Mesodermal cell (in vitro differentiated cells): Measurements from ENCODE around the gene NSMF.

Source experiments
- H3K27ac ChIP-seq: 2 replicates; pipeline ENCODE4 v1.7.0; 2013; ENCODE audit warnings: mild to moderate bottlenecking, low read depth, low read length, moderate library complexity; ENCODE audit not compliant: severe bottlenecking
- H3K36me3 ChIP-seq: 2 replicates; pipeline ENCODE4 v1.7.1; 2013; ENCODE audit warnings: mild to moderate bottlenecking, low read length, moderate library complexity; ENCODE audit not compliant: control insufficient read depth, insufficient read depth
- H3K4me1 ChIP-seq: one replicate; pipeline ENCODE4 v1.7.1; 2013; ENCODE audit warnings: mild to moderate bottlenecking, low read length; ENCODE audit not compliant: insufficient read depth, control insufficient read depth, poor library complexity, severe bottlenecking
- H3K4me3 ChIP-seq: 2 replicates; pipeline ENCODE4 v1.7.0; 2013; ENCODE audit warnings: low read length, control low read depth, mild to moderate bottlenecking; ENCODE audit not compliant: insufficient read depth, poor library complexity, severe bottlenecking; ENCODE audit errors: extremely low read depth
- H3K9me3 ChIP-seq: 2 replicates; pipeline ENCODE4 v1.7.1; 2013; ENCODE audit warnings: mild to moderate bottlenecking, low read length, moderate library complexity; ENCODE audit not compliant: control insufficient read depth
- WGBS, 2 experiments: methylation state at CpG; one replicate each; pipeline ENCODE4 v1.1.5; 2013; ENCODE audit warnings: missing lambda C conversion rate in 2 of 2; ENCODE audit not compliant: insufficient coverage in 2 of 2; 5-methylcytosine and 5-hydroxymethylcytosine counted together

The NSMF gene

GRCh38 chr9:137439158-137439714 is 19.9 kb downstream of the NSMF start:
- no peak overlapping the region for H3K27ac ChIP-seq
- no peaks in the 10 kb centered on the region for H3K9me3 ChIP-seq
- 87 to 88% methylated on average over 14 to 17 of the region's 18 CpGs for WGBS, 2 experiments
- H3K36me3 ChIP-seq = no peaks in the 10 kb centered on the region
- no peak overlapping the region for H3K4me3 ChIP-seq
- no peaks in the 10 kb centered on the region for H3K4me1 ChIP-seq

GRCh38 chr9:137438591-137439157 is 20.5 kb downstream of the NSMF start:
- Histone ChIP-seq H3K4me1 (no peaks in the 10 kb centered on the region), H3K4me3 (no peak overlapping the region)
- WGBS, 2 experiments = 94 to 96% methylated on average over 14 to 17 of the region's 22 CpGs

GRCh38 chr9:137437691-137438590 is 21.2 kb downstream of the NSMF start:
- no peak overlapping the region for H3K27ac ChIP-seq
- no peaks in the 10 kb centered on the region for H3K36me3 ChIP-seq
- no peak overlapping the region for H3K4me3 ChIP-seq
- 94 to 95% methylated on average over 24 to 38 of the region's 40 CpGs for WGBS, 2 experiments
- no peaks in the 10 kb centered on the region for H3K9me3 ChIP-seq
- no peaks in the 10 kb centered on the region for H3K4me1 ChIP-seq

More at GRCh38 chr9:137438591-137439157, 20.5 kb downstream of the NSMF start:
- Histone ChIP-seq H3K36me3 (no peaks in the 10 kb centered on the region), H3K27ac (no peak overlapping the region), H3K9me3 (no peaks in the 10 kb centered on the region)

GRCh38 chr9:137436761-137437600 is 22.2 kb downstream of the NSMF start:
- WGBS, 2 experiments = 93 to 96% methylated on average over 23 to 24 of the region's 24 CpGs
- no peaks in the 10 kb centered on the region for H3K9me3 ChIP-seq
- no peaks in the 10 kb centered on the region for H3K4me1 ChIP-seq
- H3K4me3 ChIP-seq = no peak overlapping the region
- H3K27ac ChIP-seq = no peak overlapping the region
- H3K36me3 ChIP-seq = no peaks in the 10 kb centered on the region

- no peaks in the 10 kb centered on the region for H3K9me3 ChIP-seq
- no peak overlapping the region for H3K4me3 ChIP-seq
- 89 to 94% methylated on average over 26 to 40 of the region's 42 CpGs for WGBS, 2 experiments
- H3K27ac ChIP-seq = no peak overlapping the region
- H3K36me3 ChIP-seq = no peaks in the 10 kb centered on the region
- H3K4me1 ChIP-seq = no peaks in the 10 kb centered on the region
These were observed 23.0 kb downstream of the NSMF start for GRCh38 chr9:137435980-137436760.

GRCh38 chr9:137435381-137435891 is 23.7 kb downstream of the NSMF start:
- WGBS, 2 experiments = 92 to 93% methylated on average over 16 to 18 of the region's 20 CpGs
- H3K9me3 ChIP-seq = no peaks in the 10 kb centered on the region
- no peaks in the 10 kb centered on the region for H3K4me1 ChIP-seq
- no peaks in the 10 kb centered on the region for H3K36me3 ChIP-seq
- no peak overlapping the region for H3K4me3 ChIP-seq
- H3K27ac ChIP-seq = no peak overlapping the region

- WGBS, 2 experiments = 92% methylated on average over 39 to 40 of the region's 43 CpGs
- no peak overlapping the region for H3K27ac ChIP-seq
- H3K4me1 ChIP-seq = no peaks in the 10 kb centered on the region
- H3K36me3 ChIP-seq = no peaks in the 10 kb centered on the region
- H3K4me3 ChIP-seq = no peak overlapping the region
- H3K9me3 ChIP-seq = no peaks in the 10 kb centered on the region
These were observed 24.4 kb downstream of the NSMF start for GRCh38 chr9:137434498-137435380.

- Histone ChIP-seq H3K9me3 (no peaks in the 10 kb centered on the region), H3K36me3 (no peaks in the 10 kb centered on the region), H3K4me3 (no peak overlapping the region), H3K4me1 (no peaks in the 10 kb centered on the region), H3K27ac (no peak overlapping the region)
- 91 to 93% methylated on average over 16 to 24 of the region's 26 CpGs for WGBS, 2 experiments
These were observed 25.2 kb downstream of the NSMF start for GRCh38 chr9:137433916-137434431.

GRCh38 chr9:137433349-137433915 is 25.7 kb downstream of the NSMF start:
- 85% methylated on average over 18 of the region's 19 CpGs for WGBS, 2 experiments
- H3K9me3 ChIP-seq = no peaks in the 10 kb centered on the region
- no peak overlapping the region for H3K4me3 ChIP-seq
- no peaks in the 10 kb centered on the region for H3K4me1 ChIP-seq
- no peaks in the 10 kb centered on the region for H3K36me3 ChIP-seq
- H3K27ac ChIP-seq = no peak overlapping the region
